ENCODE data around the gene CYYR1. TPM values are rescaled to one million over a fixed set of nuclear protein-coding genes. Genes with fewer than 3 reads are reported as not detected.

CYYR1 gene
- total RNA-seq, 1 donor: not detected

GRCh38 chr21:26444646-26445045 is 128.4 kb downstream of the CYYR1 start:
- TF ChIP-seq CTCF (IDR thresholded peaks at IDR 0.05; ENCODE audit: insufficient read depth, low read depth, low read length): no peak
- H3K4me3 ChIP-seq (ENCODE audit: low read depth, low read length): no peak overlapping the region
- no peak for DNase-seq (ENCODE audit: low read depth)

- DNase-seq (ENCODE audit: low read depth): no peak
- no peak for TF ChIP-seq CTCF (IDR thresholded peaks at IDR 0.05; ENCODE audit: insufficient read depth, low read depth, low read length)
- no peak overlapping the region for H3K4me3 ChIP-seq (ENCODE audit: low read depth, low read length)
Measured at GRCh38 chr21:26443867-26444266, 129.2 kb downstream of the CYYR1 start.

- no peak overlapping the region for H3K4me3 ChIP-seq (ENCODE audit: low read depth, low read length)
- no peak for DNase-seq (ENCODE audit: low read depth)
- no peak for TF ChIP-seq CTCF (IDR thresholded peaks at IDR 0.05; ENCODE audit: insufficient read depth, low read depth, low read length)
Measured at GRCh38 chr21:26443291-26443690, 129.8 kb downstream of the CYYR1 start.

- DNase-seq (ENCODE audit: low read depth): peak; percentile 8
- TF ChIP-seq CTCF (IDR thresholded peaks at IDR 0.05; ENCODE audit: insufficient read depth, low read depth, low read length): no peak
- no peak overlapping the region for H3K4me3 ChIP-seq (ENCODE audit: low read depth, low read length)
Measured at GRCh38 chr21:26441149-26441548, 131.9 kb downstream of the CYYR1 start.

- DNase-seq (ENCODE audit: low read depth): no peak
- no peak overlapping the region for H3K4me3 ChIP-seq (ENCODE audit: low read depth, low read length)
- TF ChIP-seq CTCF (IDR thresholded peaks at IDR 0.05; ENCODE audit: insufficient read depth, low read depth, low read length): no peak
Measured at GRCh38 chr21:26438976-26439375, 134.1 kb downstream of the CYYR1 start.

- no peak for DNase-seq (ENCODE audit: low read depth)
- no peak for TF ChIP-seq CTCF (IDR thresholded peaks at IDR 0.05; ENCODE audit: insufficient read depth, low read depth, low read length)
- H3K4me3 ChIP-seq (ENCODE audit: low read depth, low read length): no peak overlapping the region
Measured at GRCh38 chr21:26437326-26438009, 135.6 kb downstream of the CYYR1 start.

- H3K4me3 ChIP-seq (ENCODE audit: low read depth, low read length): no peak overlapping the region
- no peak for DNase-seq (ENCODE audit: low read depth)
- TF ChIP-seq CTCF (IDR thresholded peaks at IDR 0.05; ENCODE audit: insufficient read depth, low read depth, low read length): no peak
Measured at GRCh38 chr21:26433386-26433785, 139.7 kb downstream of the CYYR1 start.
